WERI-Rb-1 (cell line): ENCODE results near the gene ATP1A2.

Experiments used
- DNase-seq: peaks from one replicate; pipeline ENCODE4 v3.0.0-alpha.2; 2020
- H3K27ac ChIP-seq: fragments of 250-450 bp; sonication (Bioruptor Pico); 2 replicates; pipeline ENCODE4 v1.5.1; 2020; ENCODE audit warnings: mild to moderate bottlenecking, moderate library complexity
- H3K27me3 ChIP-seq: fragments of 250-450 bp; sonication (Bioruptor Pico); 2 replicates; pipeline ENCODE4 v1.5.1; 2021; ENCODE audit warnings: mild to moderate bottlenecking, low read depth, moderate library complexity; ENCODE audit not compliant: insufficient read depth, severe bottlenecking
- H3K36me3 ChIP-seq: fragments of 250-450 bp; sonication (Bioruptor Pico); 2 replicates; pipeline ENCODE4 v1.5.1; 2020; ENCODE audit warnings: mild to moderate bottlenecking, moderate library complexity
- H3K4me3 ChIP-seq: 2 replicates; pipeline ENCODE4 v1.5.1; 2011; ENCODE audit warnings: low read depth, mild to moderate bottlenecking, control low read depth, low read length
- H3K9me3 ChIP-seq: fragments of 250-450 bp; sonication (Bioruptor Pico); 2 replicates; pipeline ENCODE4 v1.5.1; 2021; ENCODE audit warnings: mild to moderate bottlenecking, moderate library complexity; ENCODE audit not compliant: severe bottlenecking
- CTCF ChIP-seq: IDR thresholded peaks from 2 replicates; pipeline ENCODE4 v1.5.1; 2011; ENCODE audit warnings: low read depth, mild to moderate bottlenecking, control low read depth, inconsistent platforms, low read length

The ATP1A2 gene

GRCh38 chr1:160101037-160101716, 14.4 kb upstream of the ATP1A2 start:
- Histone ChIP-seq H3K27me3 (no peaks in the 10 kb centered on the region), H3K27ac (peak overlapping the region; percentile 22; the same call in 1 of the 2 replicates), H3K4me3 (no peak overlapping the region)

DNA sequence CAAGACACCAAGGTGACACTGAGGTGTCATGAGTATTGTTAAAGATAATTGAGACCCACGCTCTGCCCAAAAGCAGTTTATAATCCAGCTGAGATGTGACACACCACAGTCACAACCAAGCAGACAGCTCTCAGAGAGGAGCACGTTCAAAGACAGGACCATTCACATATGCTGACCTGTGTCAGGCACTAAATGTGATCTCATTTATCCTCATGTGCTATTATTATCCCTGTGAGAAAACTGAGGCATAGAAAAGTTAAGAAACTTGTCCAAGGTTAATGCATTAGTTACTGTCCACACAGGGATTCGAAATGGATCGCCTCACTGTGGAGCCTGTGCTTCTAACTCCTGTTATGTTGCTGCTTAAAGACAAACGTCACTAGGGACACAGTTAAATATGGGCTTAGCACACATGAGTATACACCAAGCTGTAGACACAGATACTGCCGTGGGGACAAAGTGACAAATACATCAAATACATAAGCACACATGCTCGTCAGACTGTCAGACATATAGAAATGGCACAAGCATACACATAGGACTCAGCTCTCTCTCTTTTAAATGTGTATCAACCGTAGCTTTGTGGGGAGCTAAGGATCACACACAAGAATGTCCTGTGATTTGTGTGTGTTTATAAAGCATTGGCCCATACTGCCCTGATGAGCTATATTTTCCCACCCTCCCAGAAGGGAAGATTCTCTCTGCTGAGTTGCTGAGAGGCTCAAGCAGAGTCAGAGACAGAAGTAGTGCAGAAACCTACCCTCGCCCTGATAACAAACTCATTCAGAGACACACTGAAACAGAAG, 13.6 kb upstream of the ATP1A2 start:
- Histone ChIP-seq H3K36me3 (no peaks in the 10 kb centered on the region), H3K4me3 (no peak overlapping the region), H3K9me3 (no peaks in the 10 kb centered on the region), H3K27me3 (no peaks in the 10 kb centered on the region), H3K27ac (no peak overlapping the region)
- no peak for DNase-seq
- TF ChIP-seq CTCF, result no peak

More at GRCh38 chr1:160101037-160101716, 14.4 kb upstream of the ATP1A2 start:
- Histone ChIP-seq H3K36me3 (no peaks in the 10 kb centered on the region), H3K9me3 (no peaks in the 10 kb centered on the region)
- peak; percentile 93 for DNase-seq
- peak; percentile 99 for TF ChIP-seq CTCF

- no peak overlapping the region for H3K4me3 ChIP-seq
- no peaks in the 10 kb centered on the region for H3K9me3 ChIP-seq
- no peak overlapping the region for H3K27ac ChIP-seq
- no peak for TF ChIP-seq CTCF
- no peaks in the 10 kb centered on the region for H3K27me3 ChIP-seq
- no peaks in the 10 kb centered on the region for H3K36me3 ChIP-seq
- no peak for DNase-seq
Measured at GRCh38 chr1:160103658-160104408, 11.7 kb upstream of the ATP1A2 start.

GRCh38 chr1:160104486-160104885, 11.1 kb upstream of the ATP1A2 start:
- no peak for DNase-seq
- Histone ChIP-seq H3K9me3 (no peaks in the 10 kb centered on the region), H3K4me3 (no peak overlapping the region), H3K36me3 (no peaks in the 10 kb centered on the region), H3K27ac (no peak overlapping the region), H3K27me3 (no peaks in the 10 kb centered on the region)
- TF ChIP-seq CTCF, result no peak

GRCh38 chr1:160105155-160105554, 10.4 kb upstream of the ATP1A2 start:
- no peak for TF ChIP-seq CTCF
- no peaks in the 10 kb centered on the region for H3K27me3 ChIP-seq
- no peaks in the 10 kb centered on the region for H3K36me3 ChIP-seq
- no peak overlapping the region for H3K27ac ChIP-seq
- no peaks in the 10 kb centered on the region for H3K9me3 ChIP-seq
- no peak overlapping the region for H3K4me3 ChIP-seq
- DNase-seq, result no peak
